HG02840 (cell line): ENCODE measurements around the gene HOXC11.

Experiments used
- ATAC-seq: cut with Tn5 transposase; IDR thresholded peaks from one replicate; pipeline ENCODE4 v1.9.1; 2021; ENCODE audit warnings: mild to moderate bottlenecking, moderate library complexity, moderate number of reproducible peaks; ENCODE audit not compliant: unreplicated experiment, low FRiP score

Gene HOXC11

DNA sequence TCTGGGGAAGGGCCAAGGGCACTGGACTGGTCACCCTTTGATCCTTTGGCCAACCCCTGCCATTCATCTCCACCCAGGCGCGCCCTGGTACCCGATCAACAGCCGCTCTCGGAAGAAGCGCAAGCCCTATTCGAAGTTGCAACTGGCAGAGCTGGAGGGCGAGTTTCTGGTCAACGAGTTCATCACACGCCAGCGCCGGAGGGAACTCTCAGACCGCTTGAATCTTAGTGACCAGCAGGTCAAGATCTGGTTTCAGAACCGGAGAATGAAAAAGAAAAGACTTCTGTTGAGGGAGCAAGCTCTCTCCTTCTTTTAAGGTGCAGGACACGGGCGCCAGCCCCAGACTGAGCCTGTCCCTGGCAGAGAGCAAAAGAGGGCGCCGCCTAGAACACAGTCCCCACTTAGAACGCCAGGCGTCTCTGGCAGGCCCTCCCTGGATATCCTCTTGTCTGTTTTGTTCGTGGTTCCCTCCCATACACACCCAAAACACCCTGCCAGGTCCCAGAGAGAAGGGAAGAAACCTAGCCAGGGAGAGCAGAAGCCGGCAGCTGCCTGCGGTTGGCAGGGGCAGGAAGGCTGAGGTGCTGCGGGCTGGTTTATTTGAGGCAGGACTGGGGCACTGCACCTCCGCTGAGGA, 16.6 kb upstream of the HOXC11 start:
- no peak for ATAC-seq

DNA sequence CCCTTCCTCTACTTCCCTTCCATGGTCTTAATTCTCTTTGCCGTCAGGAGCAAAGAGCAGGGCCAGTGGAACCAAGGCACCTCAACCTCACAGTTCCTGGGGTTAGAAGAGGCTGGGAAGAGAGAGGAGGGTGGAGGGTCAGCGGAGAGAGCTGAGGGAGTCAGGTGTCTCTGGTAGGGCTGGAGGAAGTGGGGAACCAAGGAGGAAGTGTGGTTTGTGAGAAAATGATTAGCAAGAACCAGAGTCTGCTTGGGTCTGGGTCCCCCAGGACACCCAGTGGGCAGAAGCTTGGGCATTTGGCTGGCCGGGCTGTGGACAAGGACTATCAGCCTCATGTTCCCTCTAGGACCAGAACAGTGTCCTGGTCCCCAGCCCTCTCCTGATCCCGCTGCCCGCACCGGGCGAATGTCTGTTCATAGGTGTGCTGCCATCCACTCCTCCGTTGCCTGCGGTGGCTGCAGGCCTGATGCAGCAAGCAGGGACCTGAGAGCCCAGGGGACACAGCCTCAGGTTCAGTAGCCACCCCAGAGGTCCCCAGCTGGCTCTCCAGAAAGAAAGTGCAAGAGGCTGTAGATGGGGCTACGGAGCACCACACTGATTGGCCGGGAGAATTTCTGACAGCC, 15.9 kb upstream of the HOXC11 start:
- ATAC-seq, result no peak

DNA sequence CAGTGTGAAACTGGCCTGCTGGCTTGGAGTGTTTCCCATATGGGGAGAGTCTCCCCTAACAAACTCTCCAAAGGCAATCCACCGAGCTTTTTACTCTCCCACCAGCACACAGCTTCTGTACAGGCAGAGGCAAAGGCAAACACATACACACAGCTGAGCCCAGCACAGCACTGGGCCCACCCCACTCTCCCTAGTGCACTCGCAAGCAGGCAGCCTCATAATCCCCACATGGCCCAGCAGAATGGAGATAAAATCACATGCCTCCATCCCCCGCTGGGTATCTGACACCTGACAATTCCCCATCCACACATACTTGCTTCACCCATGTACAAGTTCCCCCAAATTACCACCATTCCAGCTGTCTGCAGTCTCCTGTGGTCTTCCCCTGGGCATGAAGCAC, 14.8 kb upstream of the HOXC11 start:
- no peak for ATAC-seq

DNA sequence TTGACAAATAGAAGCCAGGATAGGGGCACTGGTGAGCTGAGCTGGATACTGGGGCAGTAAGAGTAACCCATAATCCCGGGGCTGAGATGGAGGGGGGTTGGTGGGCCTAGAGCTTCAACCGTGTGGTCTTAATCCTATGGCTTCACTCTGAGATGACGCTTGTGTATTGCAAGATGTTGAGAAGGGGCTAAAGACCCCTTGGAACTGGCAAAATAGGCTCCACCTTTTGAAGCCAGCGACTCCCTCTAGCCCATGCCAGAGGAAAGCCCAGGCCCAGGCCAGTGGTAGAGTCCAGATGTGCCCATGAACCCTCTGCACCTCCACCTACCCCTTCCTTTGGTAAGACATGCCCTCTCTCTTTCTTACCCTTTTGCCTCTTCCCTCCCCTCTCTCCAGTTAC, 13.6 kb upstream of the HOXC11 start:
- ATAC-seq, result no peak

DNA sequence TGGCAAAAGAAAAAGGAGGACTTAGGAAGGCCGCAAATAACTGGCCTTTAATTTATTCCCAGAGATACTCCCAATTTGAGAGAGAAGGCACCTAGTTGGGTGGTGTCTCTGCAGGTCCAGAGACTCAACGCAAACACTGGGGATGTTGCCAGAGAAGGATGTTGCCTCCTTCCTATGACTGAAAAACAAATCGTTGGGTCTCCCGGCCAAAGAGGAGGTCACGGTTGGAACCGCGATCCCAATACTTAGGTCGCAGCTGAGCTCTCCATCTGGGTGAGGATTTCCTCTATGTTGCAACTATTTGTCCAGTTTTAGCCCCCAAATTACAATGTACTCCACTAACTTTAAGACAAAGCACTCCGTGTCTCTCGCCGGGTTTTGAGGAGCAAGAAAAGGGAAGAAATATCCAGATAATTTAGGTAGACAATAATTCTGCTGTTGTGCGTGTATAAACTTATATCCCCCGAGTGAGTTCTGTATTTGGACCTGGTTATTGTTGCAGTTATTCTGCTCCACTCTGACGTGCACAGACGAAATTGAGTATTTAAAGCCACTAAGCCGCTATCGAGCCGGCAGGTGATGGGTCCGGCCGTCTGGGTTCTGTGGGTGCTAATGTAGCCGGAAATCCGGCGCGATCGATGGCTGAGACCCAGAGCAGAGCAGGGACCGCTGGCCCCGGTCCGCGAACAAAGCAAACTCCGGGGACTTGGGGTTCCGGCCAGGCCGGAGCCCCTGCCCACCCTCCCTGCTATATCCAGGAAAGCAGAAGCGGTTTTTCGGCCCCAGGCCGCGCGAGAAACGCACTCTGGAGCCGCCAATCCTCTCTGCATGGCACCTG, 12.5 kb upstream of the HOXC11 start:
- no peak for ATAC-seq

DNA sequence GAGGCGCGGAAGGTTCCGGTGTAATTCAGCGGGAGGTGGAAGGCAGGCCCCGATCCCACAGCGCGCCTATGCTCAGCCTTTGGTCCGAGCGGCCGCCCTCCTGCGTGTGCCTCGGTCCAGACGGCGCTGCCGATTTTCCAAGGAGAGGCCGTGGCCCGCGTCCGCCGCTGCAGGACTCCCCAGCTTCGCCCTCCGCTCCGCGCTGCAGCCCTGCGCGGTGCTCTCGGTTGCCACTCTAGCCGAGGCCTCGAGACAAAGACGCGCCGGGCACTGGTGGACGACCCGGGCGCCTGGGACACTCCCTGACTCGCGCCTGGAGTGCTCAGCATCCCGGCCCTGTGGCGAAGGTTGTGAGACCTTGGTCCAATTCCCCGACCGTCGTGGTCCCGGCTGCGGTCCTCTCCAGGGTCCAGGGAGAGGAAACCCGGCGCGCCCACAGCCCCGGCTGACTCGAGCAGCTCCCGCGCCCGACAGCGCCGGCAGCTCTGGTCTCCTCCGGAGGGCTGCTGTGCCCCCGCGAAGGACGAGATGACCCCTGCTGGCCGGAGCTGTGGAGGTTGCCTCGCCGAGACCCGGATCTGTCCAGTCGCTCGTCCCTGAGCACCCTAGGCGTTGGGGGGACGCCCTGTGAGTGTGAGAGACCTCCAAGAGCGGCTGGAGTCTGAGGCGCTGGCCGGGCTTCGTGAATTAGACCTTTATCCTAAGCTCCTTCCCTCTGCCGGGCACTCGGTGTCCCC, 11.7 kb upstream of the HOXC11 start:
- no peak for ATAC-seq

DNA sequence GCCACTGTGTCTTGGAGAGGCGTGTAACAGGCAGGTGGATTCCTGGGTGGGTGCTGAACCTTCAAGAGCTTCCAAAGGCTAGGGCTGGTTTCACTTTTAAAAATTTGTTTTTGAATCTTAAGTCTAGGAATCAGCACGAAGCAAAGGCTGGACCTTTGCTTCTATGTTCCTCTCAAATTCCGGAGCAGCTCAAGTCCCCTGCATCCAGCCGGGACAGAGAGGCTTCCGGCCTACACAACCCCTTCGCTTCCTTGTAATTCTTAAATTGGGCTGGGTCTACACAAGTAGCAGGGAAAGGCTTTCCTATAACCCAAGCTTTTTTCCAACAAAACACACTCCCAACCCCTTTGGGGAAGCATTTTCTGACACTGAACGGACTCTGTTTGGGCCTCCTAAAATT, 9.9 kb upstream of the HOXC11 start:
- ATAC-seq, result no peak

DNA sequence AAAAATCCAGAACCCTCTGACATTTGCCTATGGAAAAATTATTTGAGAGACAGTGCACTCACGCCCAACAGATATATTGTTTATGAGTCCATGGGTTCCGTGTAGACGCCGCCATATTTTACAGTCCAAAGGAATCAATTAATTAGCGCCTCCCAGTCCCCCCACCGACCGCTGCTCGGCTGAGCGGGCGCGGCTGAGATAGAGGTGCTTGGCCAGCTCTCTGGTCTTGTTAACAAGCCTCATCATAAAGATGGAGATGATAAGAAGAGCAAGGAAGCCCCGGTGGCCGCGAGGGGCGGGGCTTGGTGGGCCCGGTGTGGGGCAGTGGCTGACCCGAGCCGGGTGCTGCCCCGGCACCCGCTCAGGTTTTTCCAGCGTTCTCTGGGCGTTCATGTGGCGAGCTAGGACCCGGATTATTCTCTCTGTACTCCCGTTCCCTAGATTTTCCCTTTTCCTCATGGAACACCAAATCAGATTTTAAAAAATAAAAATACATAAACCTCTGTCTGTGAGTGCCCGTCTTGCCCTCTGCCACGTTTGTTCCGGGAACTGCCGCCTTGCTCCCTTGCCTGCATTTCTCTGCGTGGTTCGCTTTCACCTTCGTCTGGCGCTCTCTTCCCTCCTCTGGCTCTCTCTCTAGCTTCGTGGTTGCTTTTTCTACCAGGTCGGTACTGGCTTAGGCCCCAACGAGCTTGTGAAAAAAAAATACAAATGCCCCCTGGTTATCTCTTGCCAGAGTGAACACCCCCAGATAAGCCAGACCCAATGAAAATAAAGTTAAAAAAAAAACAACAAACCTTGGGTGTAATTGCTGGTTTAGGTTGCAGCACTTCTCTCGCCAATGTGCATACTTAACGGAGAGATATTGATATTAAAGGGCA, 9.3 kb upstream of the HOXC11 start:
- no peak for ATAC-seq

DNA sequence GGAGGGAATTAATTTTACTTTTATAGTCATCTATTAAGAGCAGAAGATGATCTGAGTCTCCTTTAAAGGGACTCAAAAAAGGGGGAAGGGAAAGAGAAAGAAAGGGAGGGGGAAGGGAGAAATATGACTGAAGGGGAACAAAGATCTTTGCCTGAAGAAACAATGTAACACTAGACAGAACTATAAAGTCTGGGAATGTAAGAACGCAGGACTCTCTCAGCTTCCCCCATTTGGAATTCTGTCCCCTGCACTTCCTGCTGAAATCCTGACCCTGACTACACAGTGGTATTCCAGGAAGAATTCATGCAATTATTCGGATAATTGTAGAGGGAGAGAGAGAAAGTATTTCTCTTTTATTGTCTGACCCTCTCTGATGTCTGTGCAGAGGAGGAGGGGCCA, 8.6 kb upstream of the HOXC11 start:
- no peak for ATAC-seq

DNA sequence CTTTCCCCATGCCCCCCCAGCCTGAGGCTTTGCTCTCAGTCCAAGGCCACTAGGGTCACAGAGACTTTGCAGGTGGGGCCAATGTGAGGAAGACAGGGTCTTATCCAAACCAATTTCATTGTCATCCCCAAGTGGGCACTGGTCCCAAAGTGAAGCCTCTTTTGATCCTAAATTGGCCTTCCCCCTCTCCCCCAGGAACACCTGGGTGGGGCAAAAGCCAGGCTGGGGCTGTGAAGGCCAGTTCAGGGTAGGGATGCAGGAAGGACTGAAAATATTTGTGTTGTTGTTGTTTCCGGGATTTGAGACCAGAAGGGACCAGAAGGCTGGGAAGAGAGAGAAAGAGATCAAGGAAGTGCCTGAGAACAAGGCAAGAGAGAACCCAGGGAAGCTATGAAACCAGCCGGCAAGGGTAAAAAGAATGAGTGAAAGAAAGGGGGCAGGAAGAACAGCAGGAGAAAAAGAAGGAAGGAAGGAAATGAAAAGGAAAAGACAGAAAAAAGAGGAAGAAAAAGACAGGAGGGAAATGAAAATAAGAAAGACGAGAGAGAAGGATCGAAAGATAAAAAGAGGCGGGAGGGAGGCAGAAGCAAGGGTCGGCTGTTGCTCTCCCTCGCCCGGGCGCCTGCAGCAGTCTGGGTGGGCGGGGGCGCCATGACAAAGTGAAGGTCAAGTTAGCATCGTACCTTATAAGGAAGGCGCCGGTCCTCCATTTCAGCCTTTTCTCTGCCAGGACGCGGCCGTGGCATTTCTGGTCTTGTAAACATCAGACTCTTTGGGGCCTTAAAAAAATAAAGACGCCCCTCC, 7.4 kb upstream of the HOXC11 start:
- no peak for ATAC-seq

DNA sequence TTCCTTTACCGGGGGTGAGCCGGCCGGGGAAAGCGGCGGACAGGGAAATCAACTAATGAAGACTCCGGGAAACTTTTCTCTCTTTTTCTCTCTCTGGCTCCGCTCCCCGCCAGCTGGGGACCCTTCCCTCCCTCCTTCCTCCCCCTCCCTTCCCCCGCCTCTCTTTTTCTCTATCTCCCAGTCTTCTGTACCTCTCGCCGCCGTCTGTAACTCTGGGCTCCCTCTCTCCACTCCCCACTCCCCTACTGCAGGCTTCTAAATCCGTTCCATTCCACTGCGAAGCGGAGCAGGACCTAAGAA, 6.9 kb upstream of the HOXC11 start:
- ATAC-seq, result no peak

DNA sequence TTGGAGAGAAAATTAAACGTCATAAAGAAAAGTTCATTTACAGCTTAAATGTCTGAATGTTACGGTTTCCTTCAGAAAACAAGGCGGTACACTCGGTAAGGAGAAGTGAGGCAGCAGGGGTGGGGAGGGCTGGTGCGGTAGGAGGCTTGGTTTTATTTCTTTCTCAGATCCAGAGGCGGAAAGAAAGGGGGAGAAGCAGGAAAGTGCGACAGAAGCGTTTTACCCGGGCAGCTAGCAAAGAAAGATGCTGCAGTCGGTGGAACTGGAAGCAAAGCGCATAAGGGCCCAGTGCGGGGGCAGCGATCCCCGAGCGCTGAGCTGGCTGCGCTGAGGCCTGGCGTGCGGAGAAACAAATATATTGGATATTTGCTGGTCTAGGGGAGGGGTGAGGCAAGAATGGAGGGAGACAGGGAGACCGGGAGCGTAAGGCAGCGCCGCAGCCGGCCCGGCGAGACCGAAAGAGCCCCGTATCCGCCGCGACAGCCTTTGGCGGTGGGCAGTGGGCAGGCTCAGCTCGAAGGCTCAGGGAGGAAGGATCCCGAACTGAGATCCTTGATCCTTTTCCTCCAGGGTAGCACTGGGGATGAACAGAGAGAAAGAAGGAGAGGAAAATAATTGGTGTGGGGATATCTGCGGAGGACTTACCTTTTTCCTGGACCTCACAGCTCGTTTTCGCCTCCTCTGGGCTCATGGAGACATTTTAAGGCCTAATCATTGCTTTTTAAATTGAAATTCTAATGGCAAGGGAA, 6.4 kb upstream of the HOXC11 start:
- no peak for ATAC-seq

DNA sequence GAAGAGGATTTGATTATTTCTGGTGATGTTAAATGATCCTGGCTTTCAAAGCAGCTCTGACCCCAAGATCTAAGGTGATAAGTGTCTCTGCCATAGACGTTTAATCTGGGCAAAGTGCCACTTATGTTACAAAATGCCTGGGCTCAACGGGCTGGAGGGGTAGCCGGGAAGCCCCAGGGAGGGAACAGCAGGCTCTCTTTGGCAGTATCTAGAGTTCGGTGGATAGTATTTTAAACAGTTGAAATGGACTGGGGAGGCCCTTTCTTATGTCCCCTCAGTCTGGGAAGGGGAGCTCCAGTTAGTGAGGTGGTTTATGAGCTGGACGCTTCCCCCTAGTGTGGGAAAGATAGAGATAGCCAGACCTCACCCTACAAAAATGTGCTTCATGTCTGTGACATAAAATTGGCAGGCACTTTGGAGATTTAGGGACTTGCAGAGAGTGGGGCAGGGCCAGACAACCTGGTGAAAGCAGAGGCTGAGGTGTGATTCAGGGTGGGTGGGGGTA, 5.5 kb upstream of the HOXC11 start:
- no peak for ATAC-seq

DNA sequence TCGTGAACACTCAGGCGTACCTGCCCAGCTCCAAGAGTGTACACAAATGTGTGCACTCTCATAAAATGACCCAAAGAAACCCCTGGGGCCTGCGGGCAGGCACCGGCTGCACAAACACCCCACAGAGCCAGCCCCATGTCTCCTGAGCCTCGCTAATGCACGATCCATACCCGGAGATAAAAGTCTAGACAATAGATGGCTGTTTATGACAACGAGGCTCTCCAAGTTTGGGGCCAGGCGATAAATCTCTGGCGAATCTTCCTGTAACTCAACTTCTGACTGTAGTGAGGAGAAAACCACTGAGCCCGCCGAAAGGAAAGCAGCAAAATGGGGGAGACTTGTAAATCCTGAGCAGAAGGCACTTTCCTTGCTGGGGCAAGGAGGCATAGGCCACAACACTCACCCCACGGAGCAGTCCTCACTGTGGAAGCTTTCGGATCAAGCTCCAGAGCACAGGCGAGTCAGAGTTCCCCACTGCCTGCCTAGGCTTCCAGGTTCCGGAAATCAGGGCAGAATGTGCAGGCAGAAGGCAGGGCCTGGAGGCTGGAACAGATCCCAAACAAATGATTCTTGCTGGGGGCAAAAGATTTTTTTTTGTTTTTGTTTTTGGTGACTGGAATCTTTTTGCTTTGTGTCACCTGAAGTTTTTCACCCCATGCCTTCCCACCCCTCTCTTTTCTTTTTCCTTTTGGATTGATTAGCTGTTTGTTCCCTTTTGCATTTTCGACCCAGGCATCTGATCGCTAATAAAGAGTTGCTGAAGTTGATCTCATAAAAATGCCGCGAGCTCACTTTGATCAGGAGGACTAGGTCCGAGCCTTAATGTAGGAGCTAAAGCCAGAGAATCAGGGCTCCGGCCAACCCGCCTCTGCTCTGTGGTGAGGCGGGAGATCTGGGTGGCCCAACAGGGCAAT, 4.5 kb upstream of the HOXC11 start:
- ATAC-seq, result no peak

DNA sequence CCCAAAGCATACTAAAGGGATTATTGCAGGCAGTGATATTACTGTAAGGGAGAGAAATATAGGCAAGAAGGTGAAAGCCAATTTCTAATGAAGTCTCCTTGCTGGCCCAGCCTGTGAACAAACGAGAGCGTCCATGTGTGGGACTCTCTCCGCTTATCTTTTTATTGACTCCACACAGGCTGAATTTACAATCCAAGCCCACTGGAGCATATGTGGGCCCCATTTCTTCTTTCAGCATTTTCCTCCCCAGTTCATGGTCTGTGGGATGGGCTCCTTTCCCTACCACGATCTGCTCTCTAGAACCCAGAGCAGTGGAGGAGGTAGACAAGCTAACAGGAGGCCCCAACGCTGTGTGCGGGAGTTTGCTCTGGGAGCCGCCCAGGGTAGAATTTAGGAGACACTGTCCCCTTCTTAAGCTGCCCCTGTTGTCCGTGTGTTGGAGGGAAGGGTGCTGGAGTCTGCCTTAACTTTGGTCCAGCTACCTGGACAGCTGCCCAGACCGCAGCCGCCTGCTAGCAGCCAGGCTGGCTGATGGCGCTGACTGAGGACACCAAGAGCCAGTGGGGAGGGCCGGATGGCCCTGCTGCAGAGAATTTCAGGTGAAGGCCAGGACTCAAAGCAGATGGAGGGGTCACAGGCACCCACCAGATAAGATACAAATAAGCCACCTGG, 3.2 kb upstream of the HOXC11 start:
- no peak for ATAC-seq

DNA sequence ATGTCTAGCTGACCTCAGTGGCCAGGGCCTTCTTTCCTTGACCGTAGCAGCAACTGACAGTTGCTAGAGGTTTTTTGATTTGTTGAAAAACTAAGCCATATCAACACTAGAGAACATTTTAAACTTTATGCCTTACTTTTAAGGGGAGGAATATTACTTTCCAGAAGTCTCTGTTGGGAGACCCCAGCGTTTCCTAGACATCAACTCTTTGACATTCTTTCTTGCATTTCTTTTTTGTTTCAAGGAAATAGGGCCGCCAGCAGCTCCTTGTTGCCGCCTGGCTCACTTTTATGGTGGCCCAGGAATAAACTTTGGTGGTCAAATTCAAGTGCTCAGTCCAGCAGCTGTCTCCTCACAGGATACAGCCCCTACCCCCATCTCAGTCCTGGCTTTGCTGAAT, 2.5 kb upstream of the HOXC11 start:
- ATAC-seq, result no peak

DNA sequence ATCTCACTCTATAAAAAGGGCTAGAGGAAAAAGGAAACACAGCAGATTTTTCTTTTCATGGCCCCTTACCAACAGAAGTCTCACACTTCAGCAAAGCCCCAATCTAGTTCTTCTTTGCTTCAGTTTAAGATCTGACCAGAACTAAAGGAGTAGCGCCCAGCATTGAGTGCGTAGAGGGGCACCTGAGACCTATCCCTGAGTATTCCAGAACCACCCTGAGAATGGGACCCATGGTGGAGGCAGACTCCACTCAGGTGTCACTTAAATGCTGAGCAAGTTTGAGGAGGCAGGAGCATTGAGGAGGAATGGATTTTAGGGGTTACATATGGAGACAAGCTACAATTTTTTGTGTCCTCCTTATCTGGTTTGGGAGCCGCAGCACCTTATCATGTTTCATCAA, 1.8 kb upstream of the HOXC11 start:
- no peak for ATAC-seq
